Astrocyte (in vitro differentiated cells and primary cell): ENCODE results near the gene CACNG3. TPM values are rescaled to one million over a fixed set of nuclear protein-coding genes. Genes with fewer than 3 reads are reported as not detected.

ENCODE experiments used
- DNase-seq: peaks from one replicate; pipeline ENCODE4 v3.0.0-alpha.2; 2010; ENCODE audit warnings: low read depth
- FAIRE-seq: peaks from 2 replicates; lab custom pipeline; 2011; peaks lifted over from hg19 to GRCh38; lab: Jason Lieb, UNC
- H2AFZ ChIP-seq: 2 replicates; pipeline ENCODE4 v1.6.0; 2012; ENCODE audit warnings: low read depth, low read length, inconsistent platforms
- H3K27ac ChIP-seq: 2 replicates; pipeline ENCODE4 v1.5.1; 2011; ENCODE audit warnings: low read depth, low read length, inconsistent platforms
- H3K27me3 ChIP-seq: 2 replicates; pipeline ENCODE4 v1.6.0; 2011; ENCODE audit warnings: low read length, inconsistent platforms; ENCODE audit not compliant: insufficient read depth
- H3K36me3 ChIP-seq: 2 replicates; pipeline ENCODE4 v1.5.1; 2011; ENCODE audit warnings: low read length, inconsistent platforms; ENCODE audit not compliant: insufficient read depth
- H3K4me1 ChIP-seq: 2 replicates; pipeline ENCODE4 v1.5.1; 2011; ENCODE audit warnings: low read length, inconsistent platforms; ENCODE audit not compliant: insufficient read depth
- H3K4me2 ChIP-seq: 2 replicates; pipeline ENCODE4 v1.6.0; 2012; ENCODE audit warnings: low read length, inconsistent platforms
- H3K4me3 ChIP-seq: 2 replicates; pipeline ENCODE4 v1.5.1; 2011; ENCODE audit warnings: low read depth, mild to moderate bottlenecking, low read length, inconsistent platforms; ENCODE audit not compliant: insufficient read depth
- H3K79me2 ChIP-seq: 2 replicates; pipeline ENCODE4 v1.6.0; 2012; ENCODE audit warnings: mild to moderate bottlenecking, low read length, inconsistent platforms; ENCODE audit not compliant: insufficient read depth
- H3K9ac ChIP-seq: 2 replicates; pipeline ENCODE4 v1.6.0; 2012; ENCODE audit warnings: mild to moderate bottlenecking, low read length, inconsistent platforms
- H3K9me3 ChIP-seq: 2 replicates; pipeline ENCODE4 v1.5.1; 2012; ENCODE audit warnings: low read depth, mild to moderate bottlenecking, low read length, inconsistent platforms; ENCODE audit not compliant: insufficient read depth
- H4K20me1 ChIP-seq: 2 replicates; pipeline ENCODE4 v1.6.0; 2012; ENCODE audit warnings: low read length, inconsistent platforms; ENCODE audit not compliant: insufficient read depth
- H3K27ac Mint-ChIP-seq: one replicate; pipeline ENCODE4 v1.8.0; 2021; ENCODE audit warnings: mild to moderate bottlenecking, mixed read lengths; ENCODE audit not compliant: unreplicated experiment
- H3K27me3 Mint-ChIP-seq: one replicate; pipeline ENCODE4 v1.8.0; 2021; ENCODE audit warnings: low read depth, mixed read lengths; ENCODE audit not compliant: unreplicated experiment
- H3K36me3 Mint-ChIP-seq: one replicate; pipeline ENCODE4 v1.8.0; 2021; ENCODE audit warnings: low read depth, mixed read lengths; ENCODE audit not compliant: unreplicated experiment
- H3K4me1 Mint-ChIP-seq: one replicate; pipeline ENCODE4 v1.8.0; 2021; ENCODE audit warnings: low read depth, mixed read lengths; ENCODE audit not compliant: unreplicated experiment
- H3K4me3 Mint-ChIP-seq: one replicate; pipeline ENCODE4 v1.8.0; 2021; ENCODE audit warnings: mild to moderate bottlenecking, moderate library complexity, mixed read lengths; ENCODE audit not compliant: unreplicated experiment
- H3K9me3 Mint-ChIP-seq: one replicate; pipeline ENCODE4 v1.8.0; 2021; ENCODE audit warnings: mild to moderate bottlenecking, mixed read lengths; ENCODE audit not compliant: unreplicated experiment
- EZH2 ChIP-seq: IDR thresholded peaks from 2 replicates; pipeline ENCODE4 v1.6.1; 2012; ENCODE audit warnings: mild to moderate bottlenecking, low read length, inconsistent platforms; ENCODE audit not compliant: insufficient read depth
- total RNA-seq: library from RNA; stranded (reverse); gene quantifications from 2 replicates; pipeline ENCODE4 v1.2.1, GENCODE V29; 2021
- TF ChIP-seq, protein P1 (sequence below): IDR thresholded peaks from 2 replicates; pipeline ENCODE4 v1.5.1; 2011; ENCODE audit warnings: low read depth, mild to moderate bottlenecking, inconsistent platforms, low read length, moderate library complexity; ENCODE audit not compliant: insufficient read depth

The CACNG3 gene
- total RNA-seq, 1 donor from 2014 or later = not detected

DNA sequence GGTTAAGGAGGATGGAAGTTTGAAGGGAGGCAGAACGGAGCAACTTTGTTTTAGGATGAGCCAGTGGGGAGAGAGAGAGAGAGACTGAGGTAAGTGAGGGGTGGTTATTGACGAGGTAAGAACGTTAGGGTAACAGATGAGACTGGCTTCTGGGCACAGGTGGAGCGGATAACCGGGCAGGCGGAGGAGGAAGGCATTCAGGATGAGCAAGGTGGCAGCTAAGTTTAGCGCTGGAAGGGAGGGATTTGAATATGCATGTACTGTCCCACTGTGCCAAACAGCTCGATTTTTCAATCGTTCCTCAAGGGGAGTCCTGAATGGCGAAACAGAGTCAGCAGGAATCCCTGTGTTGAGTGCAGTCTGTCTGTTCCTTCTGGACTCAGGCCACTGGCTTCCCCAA lies 35.8 kb downstream of the CACNG3 start:
- Histone ChIP-seq H4K20me1 (no peaks in the 10 kb centered on the region), H3K9ac (no peak overlapping the region), H3K79me2 (no peaks in the 10 kb centered on the region), H3K27me3 (no peaks in the 10 kb centered on the region), H3K4me1 (no peaks in the 10 kb centered on the region), H2AFZ (no peak overlapping the region), H3K36me3 (no peaks in the 10 kb centered on the region), H3K9me3 (no peaks in the 10 kb centered on the region), H3K4me3 (no peak overlapping the region), H3K4me2 (no peak overlapping the region), H3K27ac (no peak overlapping the region)
- Mint-ChIP-seq H3K4me1 (no peaks in the 10 kb centered on the region), H3K27me3 (peaks cover 33% of the 10 kb centered on the region), H3K9me3 (no peaks in the 10 kb centered on the region), H3K27ac (no peak overlapping the region), H3K4me3 (no peak overlapping the region), H3K36me3 (no peaks in the 10 kb centered on the region)
- no peak for DNase-seq
- TF ChIP-seq, protein P1, sequence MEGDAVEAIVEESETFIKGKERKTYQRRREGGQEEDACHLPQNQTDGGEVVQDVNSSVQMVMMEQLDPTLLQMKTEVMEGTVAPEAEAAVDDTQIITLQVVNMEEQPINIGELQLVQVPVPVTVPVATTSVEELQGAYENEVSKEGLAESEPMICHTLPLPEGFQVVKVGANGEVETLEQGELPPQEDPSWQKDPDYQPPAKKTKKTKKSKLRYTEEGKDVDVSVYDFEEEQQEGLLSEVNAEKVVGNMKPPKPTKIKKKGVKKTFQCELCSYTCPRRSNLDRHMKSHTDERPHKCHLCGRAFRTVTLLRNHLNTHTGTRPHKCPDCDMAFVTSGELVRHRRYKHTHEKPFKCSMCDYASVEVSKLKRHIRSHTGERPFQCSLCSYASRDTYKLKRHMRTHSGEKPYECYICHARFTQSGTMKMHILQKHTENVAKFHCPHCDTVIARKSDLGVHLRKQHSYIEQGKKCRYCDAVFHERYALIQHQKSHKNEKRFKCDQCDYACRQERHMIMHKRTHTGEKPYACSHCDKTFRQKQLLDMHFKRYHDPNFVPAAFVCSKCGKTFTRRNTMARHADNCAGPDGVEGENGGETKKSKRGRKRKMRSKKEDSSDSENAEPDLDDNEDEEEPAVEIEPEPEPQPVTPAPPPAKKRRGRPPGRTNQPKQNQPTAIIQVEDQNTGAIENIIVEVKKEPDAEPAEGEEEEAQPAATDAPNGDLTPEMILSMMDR = no peak
- no peak for TF ChIP-seq EZH2
- FAIRE-seq = no peak

- H3K27me3 ChIP-seq = no peaks in the 10 kb centered on the region
- H3K4me2 ChIP-seq = no peak overlapping the region
- H3K9me3 ChIP-seq = no peaks in the 10 kb centered on the region
- no peaks in the 10 kb centered on the region for H4K20me1 ChIP-seq
- Mint-ChIP-seq H3K4me1 (no peaks in the 10 kb centered on the region), H3K9me3 (no peaks in the 10 kb centered on the region), H3K27me3 (peaks cover 29% of the 10 kb centered on the region), H3K36me3 (no peaks in the 10 kb centered on the region), H3K4me3 (no peak overlapping the region), H3K27ac (no peak overlapping the region)
- H3K4me1 ChIP-seq = no peaks in the 10 kb centered on the region
- no peak overlapping the region for H3K4me3 ChIP-seq
- H2AFZ ChIP-seq = no peak overlapping the region
- no peaks in the 10 kb centered on the region for H3K79me2 ChIP-seq
- H3K9ac ChIP-seq = no peak overlapping the region
- TF ChIP-seq EZH2 = no peak
- TF ChIP-seq, protein P1 = no peak
- no peak for FAIRE-seq
- no peak overlapping the region for H3K27ac ChIP-seq
- no peak for DNase-seq
- H3K36me3 ChIP-seq = no peaks in the 10 kb centered on the region
These were observed 38.0 kb downstream of the CACNG3 start for GRCh38 chr16:24294131-24294530.

GRCh38 chr16:24297375-24297774 lies 41.2 kb downstream of the CACNG3 start:
- Mint-ChIP-seq H3K4me1 (no peaks in the 10 kb centered on the region), H3K9me3 (peaks cover 2% of the 10 kb centered on the region), H3K36me3 (no peaks in the 10 kb centered on the region), H3K27ac (no peak overlapping the region), H3K27me3 (peaks cover 22% of the 10 kb centered on the region), H3K4me3 (no peak overlapping the region)
- no peak for TF ChIP-seq EZH2
- TF ChIP-seq, protein P1 = no peak
- Histone ChIP-seq H3K9me3 (no peaks in the 10 kb centered on the region), H2AFZ (no peak overlapping the region), H3K4me3 (no peak overlapping the region), H3K79me2 (no peaks in the 10 kb centered on the region), H3K9ac (no peak overlapping the region), H3K4me1 (no peaks in the 10 kb centered on the region), H3K36me3 (no peaks in the 10 kb centered on the region), H3K4me2 (no peak overlapping the region), H4K20me1 (no peaks in the 10 kb centered on the region), H3K27me3 (no peaks in the 10 kb centered on the region), H3K27ac (no peak overlapping the region)
- FAIRE-seq (no peak), DNase-seq (no peak)
